ENCODE results near the gene HOXA6. TPM values are rescaled to one million over a fixed set of nuclear protein-coding genes. Genes with fewer than 3 reads are reported as not detected.

The HOXA6 gene
- total and polyA plus RNA-seq, 2 experiments from 2014 or later = not detected

GRCh38 chr7:27182285-27182841, 34.8 kb upstream of the HOXA6 start:
- Histone ChIP-seq H3K27ac (ENCODE audit: low read depth) (no peak overlapping the region), H3K4me1 (ENCODE audit: insufficient read depth) (peaks cover 55% of the 10 kb centered on the region), H3K36me3 (ENCODE audit: insufficient read depth) (no peaks in the 10 kb centered on the region), H3F3A (replicated peaks; ENCODE audit: low read depth) (peaks cover 51% of the 10 kb centered on the region), H3K4me3 (no peak overlapping the region), H3K79me2 (replicated peaks; ENCODE audit: insufficient read depth) (no peaks in the 10 kb centered on the region), H2AFZ (no peak overlapping the region), H3K27me3 (ENCODE audit: insufficient read depth) (peaks cover 100% of the 10 kb centered on the region), H4K20me1 (replicated peaks; ENCODE audit: insufficient read depth) (peaks cover 64% of the 10 kb centered on the region), H3K4me2 (peak overlapping the region; percentile 72; the same call in 1 of the 2 replicates), H3K9me2 (ENCODE audit: insufficient read depth) (no peaks in the 10 kb centered on the region)
- Mint-ChIP-seq H3K9me3 (peaks cover 7% of the 10 kb centered on the region; the same call in 2 of the 3 replicates), H3K36me3 (ENCODE audit: low read depth) (no peaks in the 10 kb centered on the region), H3K27ac (no peak overlapping the region), H3K27me3 (ENCODE audit: insufficient read depth, low read depth, poor library complexity) (peaks cover 100% of the 10 kb centered on the region), H3K4me1 (peaks cover 34% of the 10 kb centered on the region), H3K4me3 (no peak overlapping the region)
- no peak for TF ChIP-seq JUNB (IDR thresholded peaks at IDR 0.05; ENCODE audit: unreplicated experiment)
- no peak for TF ChIP-seq ZNF114 (CRISPR knock-in tag; IDR thresholded peaks at IDR 0.05)
- no peak for TF ChIP-seq EZH2 (IDR thresholded peaks at IDR 0.05; ENCODE audit: low read depth, unreplicated experiment)
- TF ChIP-seq, protein P1, sequence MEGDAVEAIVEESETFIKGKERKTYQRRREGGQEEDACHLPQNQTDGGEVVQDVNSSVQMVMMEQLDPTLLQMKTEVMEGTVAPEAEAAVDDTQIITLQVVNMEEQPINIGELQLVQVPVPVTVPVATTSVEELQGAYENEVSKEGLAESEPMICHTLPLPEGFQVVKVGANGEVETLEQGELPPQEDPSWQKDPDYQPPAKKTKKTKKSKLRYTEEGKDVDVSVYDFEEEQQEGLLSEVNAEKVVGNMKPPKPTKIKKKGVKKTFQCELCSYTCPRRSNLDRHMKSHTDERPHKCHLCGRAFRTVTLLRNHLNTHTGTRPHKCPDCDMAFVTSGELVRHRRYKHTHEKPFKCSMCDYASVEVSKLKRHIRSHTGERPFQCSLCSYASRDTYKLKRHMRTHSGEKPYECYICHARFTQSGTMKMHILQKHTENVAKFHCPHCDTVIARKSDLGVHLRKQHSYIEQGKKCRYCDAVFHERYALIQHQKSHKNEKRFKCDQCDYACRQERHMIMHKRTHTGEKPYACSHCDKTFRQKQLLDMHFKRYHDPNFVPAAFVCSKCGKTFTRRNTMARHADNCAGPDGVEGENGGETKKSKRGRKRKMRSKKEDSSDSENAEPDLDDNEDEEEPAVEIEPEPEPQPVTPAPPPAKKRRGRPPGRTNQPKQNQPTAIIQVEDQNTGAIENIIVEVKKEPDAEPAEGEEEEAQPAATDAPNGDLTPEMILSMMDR (conservative IDR thresholded peaks at IDR 0.05; ENCODE audit: low read depth in 2 of 2) = no peak
- ATAC-seq (no peak), DNase-seq (ENCODE audit: low spot score) (no peak)

DNA sequence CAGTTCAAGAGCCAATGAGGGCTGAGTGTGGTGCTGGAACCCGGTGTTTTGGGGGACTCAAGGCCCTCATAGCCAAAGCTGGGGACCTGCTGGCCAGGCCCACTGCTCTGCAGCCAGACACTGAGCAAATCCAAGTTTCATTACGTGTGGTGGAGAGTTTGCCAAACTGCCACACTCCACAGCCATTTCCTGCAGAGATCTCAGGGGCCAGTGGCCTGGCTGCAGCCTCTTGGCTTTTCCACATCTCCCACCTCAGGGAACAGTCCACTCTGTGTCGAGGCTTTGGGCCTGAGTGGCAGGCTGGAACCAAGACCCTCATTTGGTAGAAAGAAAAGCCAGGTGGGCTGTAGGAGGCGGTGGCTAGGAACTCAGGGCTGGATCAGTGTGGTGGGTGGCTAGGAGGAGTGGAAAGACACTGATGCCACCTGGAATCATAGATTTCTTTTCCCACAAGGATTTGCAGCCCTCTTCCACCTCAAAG, 34.3 kb upstream of the HOXA6 start:
- Mint-ChIP-seq H3K4me1 (peaks cover 34% of the 10 kb centered on the region), H3K27ac (no peak overlapping the region), H3K36me3 (ENCODE audit: low read depth) (no peaks in the 10 kb centered on the region), H3K9me3 (peaks cover 7% of the 10 kb centered on the region; the same call in 2 of the 3 replicates), H3K4me3 (no peak overlapping the region), H3K27me3 (ENCODE audit: insufficient read depth, low read depth, poor library complexity) (peaks cover 100% of the 10 kb centered on the region)
- no peaks in the 10 kb centered on the region for H3K9me2 ChIP-seq (ENCODE audit: insufficient read depth)
- no peak overlapping the region for H3K27ac ChIP-seq (ENCODE audit: low read depth)
- H3K4me2 ChIP-seq = no peak overlapping the region
- no peaks in the 10 kb centered on the region for H3K79me2 ChIP-seq (replicated peaks; ENCODE audit: insufficient read depth)
- no peak for ATAC-seq
- peaks cover 50% of the 10 kb centered on the region for H3K4me1 ChIP-seq (ENCODE audit: insufficient read depth)
- TF ChIP-seq EZH2 (IDR thresholded peaks at IDR 0.05; ENCODE audit: low read depth, unreplicated experiment) (peak; percentile 45), NANOG (IDR thresholded peaks at IDR 0.05; ENCODE audit: borderline replicate concordance) (no peak), EZH2phosphoT487 (IDR thresholded peaks at IDR 0.05; ENCODE audit: unreplicated experiment) (peak; percentile 37)
- peaks cover 100% of the 10 kb centered on the region for H3K27me3 ChIP-seq (ENCODE audit: insufficient read depth)
- no peak overlapping the region for H2AFZ ChIP-seq
- H3K4me3 ChIP-seq = no peak overlapping the region
- H3K36me3 ChIP-seq (ENCODE audit: insufficient read depth) = no peaks in the 10 kb centered on the region
- H3F3A ChIP-seq (replicated peaks; ENCODE audit: low read depth) = peaks cover 47% of the 10 kb centered on the region
- no peak for DNase-seq (ENCODE audit: low spot score)
- H4K20me1 ChIP-seq (replicated peaks; ENCODE audit: insufficient read depth) = peaks cover 59% of the 10 kb centered on the region

Measured in GM23338 (cell line).